ENCODE measurements around the gene ALDH3B2. TPM values are rescaled to one million over a fixed set of nuclear protein-coding genes. Genes with fewer than 3 reads are reported as not detected.
"Not testable (repeated sequence)": the region's sequence is repeated elsewhere in the genome, so short reads cannot be mapped to it uniquely, and the experiment has no call there.

Gene ALDH3B2
- total and polyA plus RNA-seq, 2 donors, result 0.57 to 11.1 TPM

GRCh38 chr11:67641338-67642172, 32.9 kb downstream of the ALDH3B2 start:
- 95% methylated on average over 28 of the region's 28 CpGs for WGBS
- Histone ChIP-seq H3K4me3 (ENCODE audit: low read length in 2 of 2) (no peak overlapping the region), H3K9me3 (ENCODE audit: control insufficient read depth in 2 of 2, insufficient read depth in 1 of 2, low read length in 1 of 2) (peaks cover 0 to 15% of the 10 kb centered on the region in 2 donors), H3K27me3 (ENCODE audit: control insufficient read depth in 2 of 2, insufficient read depth in 1 of 2, low read length in 1 of 2) (peaks cover 0 to 10% of the 10 kb centered on the region in 2 donors), H3K27ac (ENCODE audit: low read depth in 1 of 2, low read length in 1 of 2) (no peak overlapping the region), H3K36me3 (ENCODE audit: control insufficient read depth in 2 of 2, insufficient read depth in 2 of 2, low read length in 1 of 2) (no peaks in the 10 kb centered on the region), H3K4me1 (ENCODE audit: control insufficient read depth in 2 of 2, insufficient read depth in 2 of 2, low read length in 2 of 2) (peaks cover 4 to 22% of the 10 kb centered on the region in 2 donors)
- DNase-seq (ENCODE audit: low read depth in 6 of 9, low spot score in 9 of 9), result no peak

- Histone ChIP-seq H3K36me3 (ENCODE audit: control insufficient read depth in 2 of 2, insufficient read depth in 2 of 2, low read length in 1 of 2) (no peaks in the 10 kb centered on the region), H3K4me1 (ENCODE audit: control insufficient read depth in 2 of 2, insufficient read depth in 2 of 2, low read length in 2 of 2) (peaks cover 0 to 15% of the 10 kb centered on the region in 2 donors), H3K27me3 (ENCODE audit: control insufficient read depth in 2 of 2, insufficient read depth in 1 of 2, low read length in 1 of 2) (peaks cover 0 to 8% of the 10 kb centered on the region in 2 donors), H3K9me3 (ENCODE audit: control insufficient read depth in 2 of 2, insufficient read depth in 1 of 2, low read length in 1 of 2) (peaks cover 0 to 15% of the 10 kb centered on the region in 2 donors), H3K27ac (ENCODE audit: low read depth in 1 of 2, low read length in 1 of 2) (no peak overlapping the region), H3K4me3 (ENCODE audit: low read length in 2 of 2) (no peak overlapping the region)
- DNase-seq (ENCODE audit: low read depth in 6 of 9, low spot score in 9 of 9), result no peak
- 96% methylated on average over 12 of the region's 12 CpGs for WGBS
These were observed 33.6 kb downstream of the ALDH3B2 start for GRCh38 chr11:67640758-67641337.

- Histone ChIP-seq H3K27ac (ENCODE audit: low read depth in 1 of 2, low read length in 1 of 2) (no peak overlapping the region), H3K4me3 (ENCODE audit: low read length in 2 of 2) (no peak overlapping the region), H3K27me3 (ENCODE audit: control insufficient read depth in 2 of 2, insufficient read depth in 1 of 2, low read length in 1 of 2) (peaks cover 0 to 8% of the 10 kb centered on the region in 2 donors), H3K9me3 (ENCODE audit: control insufficient read depth in 2 of 2, insufficient read depth in 1 of 2, low read length in 1 of 2) (peaks cover 0 to 15% of the 10 kb centered on the region in 2 donors), H3K4me1 (ENCODE audit: control insufficient read depth in 2 of 2, insufficient read depth in 2 of 2, low read length in 2 of 2) (peaks cover 0 to 9% of the 10 kb centered on the region in 2 donors), H3K36me3 (ENCODE audit: control insufficient read depth in 2 of 2, insufficient read depth in 2 of 2, low read length in 1 of 2) (no peaks in the 10 kb centered on the region)
- DNase-seq (ENCODE audit: low read depth in 6 of 9, low spot score in 9 of 9), result peak in 2 of 9 donors; percentile 60
- 77% methylated on average over 23 of the region's 23 CpGs for WGBS
These were observed 34.2 kb downstream of the ALDH3B2 start for GRCh38 chr11:67640021-67640757.

- H3K4me3 ChIP-seq (ENCODE audit: low read length in 2 of 2), result no peak within 1 kb of the TSS
- H3K27me3 ChIP-seq (ENCODE audit: control insufficient read depth in 2 of 2, insufficient read depth in 1 of 2, low read length in 1 of 2), result peaks cover 0 to 8% of the 10 kb centered on the region in 2 donors
- WGBS, result 96% methylated on average over 18 of the region's 18 CpGs
- H3K9me3 ChIP-seq (ENCODE audit: control insufficient read depth in 2 of 2, insufficient read depth in 1 of 2, low read length in 1 of 2), result peaks cover 0 to 9% of the 10 kb centered on the region in 2 donors
- DNase-seq (ENCODE audit: low read depth in 6 of 9, low spot score in 9 of 9), result no peak
- H3K4me1 ChIP-seq (ENCODE audit: control insufficient read depth in 2 of 2, insufficient read depth in 2 of 2, low read length in 2 of 2), result peaks cover 0 to 2% of the 10 kb centered on the region in 2 donors
- no peak within 1 kb of the TSS for H3K27ac ChIP-seq (ENCODE audit: low read depth in 1 of 2, low read length in 1 of 2)
- no peaks in the 10 kb centered on the region for H3K36me3 ChIP-seq (ENCODE audit: control insufficient read depth in 2 of 2, insufficient read depth in 2 of 2, low read length in 1 of 2)
These were observed 35.0 kb downstream of the ALDH3B2 start, which contains the start of gene TBX10 for GRCh38 chr11:67639438-67639859. TSS of gene TBX10 (minus strand) at chr11:67639763. CDS start at chr11:67639472, 291 bp downstream.

GRCh38 chr11:67638535-67639437, 35.6 kb downstream of the ALDH3B2 start:
- no peak overlapping the region for H3K27ac ChIP-seq (ENCODE audit: low read depth in 1 of 2, low read length in 1 of 2)
- peaks cover 0 to 3% of the 10 kb centered on the region in 2 donors for H3K9me3 ChIP-seq (ENCODE audit: control insufficient read depth in 2 of 2, insufficient read depth in 1 of 2, low read length in 1 of 2)
- no peaks in the 10 kb centered on the region for H3K36me3 ChIP-seq (ENCODE audit: control insufficient read depth in 2 of 2, insufficient read depth in 2 of 2, low read length in 1 of 2)
- H3K27me3 ChIP-seq (ENCODE audit: control insufficient read depth in 2 of 2, insufficient read depth in 1 of 2, low read length in 1 of 2), result peaks cover 0 to 8% of the 10 kb centered on the region in 2 donors
- peaks cover 0 to 2% of the 10 kb centered on the region in 2 donors for H3K4me1 ChIP-seq (ENCODE audit: control insufficient read depth in 2 of 2, insufficient read depth in 2 of 2, low read length in 2 of 2)
- 98% methylated on average over 24 of the region's 24 CpGs for WGBS
- no peak overlapping the region for H3K4me3 ChIP-seq (ENCODE audit: low read length in 2 of 2)
- no peak for DNase-seq (ENCODE audit: low read depth in 6 of 9, low spot score in 9 of 9)

GRCh38 chr11:67637441-67637840, 37.0 kb downstream of the ALDH3B2 start:
- not testable (repeated sequence) for H3K9me3 ChIP-seq (ENCODE audit: control insufficient read depth in 2 of 2, insufficient read depth in 1 of 2, low read length in 1 of 2); H3K27ac ChIP-seq (ENCODE audit: low read depth in 1 of 2, low read length in 1 of 2); H3K4me3 ChIP-seq (ENCODE audit: low read length in 2 of 2); H3K4me1 ChIP-seq (ENCODE audit: control insufficient read depth in 2 of 2, insufficient read depth in 2 of 2, low read length in 2 of 2); DNase-seq (ENCODE audit: low read depth in 6 of 9, low spot score in 9 of 9); H3K27me3 ChIP-seq (ENCODE audit: control insufficient read depth in 2 of 2, insufficient read depth in 1 of 2, low read length in 1 of 2); H3K36me3 ChIP-seq (ENCODE audit: control insufficient read depth in 2 of 2, insufficient read depth in 2 of 2, low read length in 1 of 2)
- WGBS, result 99% methylated on average over 3 of the region's 3 CpGs

GRCh38 chr11:67636962-67637361, 37.5 kb downstream of the ALDH3B2 start:
- Histone ChIP-seq H3K4me1 (ENCODE audit: control insufficient read depth in 2 of 2, insufficient read depth in 2 of 2, low read length in 2 of 2) (peaks cover 0 to 2% of the 10 kb centered on the region in 2 donors), H3K27me3 (ENCODE audit: control insufficient read depth in 2 of 2, insufficient read depth in 1 of 2, low read length in 1 of 2) (peaks cover 0 to 8% of the 10 kb centered on the region in 2 donors), H3K9me3 (ENCODE audit: control insufficient read depth in 2 of 2, insufficient read depth in 1 of 2, low read length in 1 of 2) (no peaks in the 10 kb centered on the region), H3K27ac (ENCODE audit: low read depth in 1 of 2, low read length in 1 of 2) (no peak overlapping the region), H3K36me3 (ENCODE audit: control insufficient read depth in 2 of 2, insufficient read depth in 2 of 2, low read length in 1 of 2) (no peaks in the 10 kb centered on the region), H3K4me3 (ENCODE audit: low read length in 2 of 2) (no peak overlapping the region)
- no peak for DNase-seq (ENCODE audit: low read depth in 6 of 9, low spot score in 9 of 9)
- WGBS, result 89% methylated on average over 6 of the region's 6 CpGs

- Histone ChIP-seq H3K4me3 (ENCODE audit: low read length in 2 of 2) (no peak overlapping the region), H3K27me3 (ENCODE audit: control insufficient read depth in 2 of 2, insufficient read depth in 1 of 2, low read length in 1 of 2) (peaks cover 0 to 5% of the 10 kb centered on the region in 2 donors), H3K9me3 (ENCODE audit: control insufficient read depth in 2 of 2, insufficient read depth in 1 of 2, low read length in 1 of 2) (peaks cover 0 to 4% of the 10 kb centered on the region in 2 donors), H3K4me1 (ENCODE audit: control insufficient read depth in 2 of 2, insufficient read depth in 2 of 2, low read length in 2 of 2) (peaks cover 7 to 11% of the 10 kb centered on the region in 2 donors), H3K36me3 (ENCODE audit: control insufficient read depth in 2 of 2, insufficient read depth in 2 of 2, low read length in 1 of 2) (no peaks in the 10 kb centered on the region), H3K27ac (ENCODE audit: low read depth in 1 of 2, low read length in 1 of 2) (no peak overlapping the region)
- no peak for DNase-seq (ENCODE audit: low read depth in 6 of 9, low spot score in 9 of 9)
- WGBS, result 97% methylated on average over 4 of the region's 4 CpGs
These were observed 39.2 kb downstream of the ALDH3B2 start for GRCh38 chr11:67635231-67635521.
